Measurements from ENCODE around the gene SELENON. TPM values are rescaled to one million over a fixed set of nuclear protein-coding genes. Genes with fewer than 3 reads are reported as not detected.
A peak's percentile ranks its signal among the peaks of the same experiment; 100 is the strongest.

SELENON gene
- total RNA-seq, 1 donor from 2014 or later, result 83.4 TPM

DNA sequence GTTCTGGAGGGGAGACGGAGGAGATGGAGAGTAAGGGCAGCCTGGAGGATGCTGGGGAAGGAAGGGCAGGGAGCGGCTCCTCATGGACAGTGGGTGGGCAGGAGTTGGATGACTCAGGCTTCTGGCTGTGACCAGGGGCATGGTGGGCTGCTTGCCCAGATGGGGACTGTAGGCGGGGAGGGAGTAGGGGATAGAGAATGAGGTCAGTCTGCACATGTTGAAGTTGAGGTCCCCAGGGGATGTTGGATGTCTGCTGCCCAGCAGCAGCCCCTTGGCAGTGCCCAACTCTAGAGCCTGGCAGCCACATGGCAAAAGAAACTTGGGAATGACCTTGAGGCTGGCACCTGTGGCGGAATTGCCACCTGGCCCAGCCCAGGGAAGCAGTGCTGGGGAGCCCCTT lies 6.4 kb downstream of the SELENON start:
- Histone ChIP-seq H3K27me3 (ENCODE audit: low read depth) (no peaks in the 10 kb centered on the region), H3K27ac (peak overlapping the region; percentile 43), H3K4me1 (peaks cover 91% of the 10 kb centered on the region), H3K4me3 (no peak overlapping the region), H3K9me3 (no peaks in the 10 kb centered on the region), H3K36me3 (peaks cover 63% of the 10 kb centered on the region)
- DNase-seq, result no peak
- TF ChIP-seq, protein P1, sequence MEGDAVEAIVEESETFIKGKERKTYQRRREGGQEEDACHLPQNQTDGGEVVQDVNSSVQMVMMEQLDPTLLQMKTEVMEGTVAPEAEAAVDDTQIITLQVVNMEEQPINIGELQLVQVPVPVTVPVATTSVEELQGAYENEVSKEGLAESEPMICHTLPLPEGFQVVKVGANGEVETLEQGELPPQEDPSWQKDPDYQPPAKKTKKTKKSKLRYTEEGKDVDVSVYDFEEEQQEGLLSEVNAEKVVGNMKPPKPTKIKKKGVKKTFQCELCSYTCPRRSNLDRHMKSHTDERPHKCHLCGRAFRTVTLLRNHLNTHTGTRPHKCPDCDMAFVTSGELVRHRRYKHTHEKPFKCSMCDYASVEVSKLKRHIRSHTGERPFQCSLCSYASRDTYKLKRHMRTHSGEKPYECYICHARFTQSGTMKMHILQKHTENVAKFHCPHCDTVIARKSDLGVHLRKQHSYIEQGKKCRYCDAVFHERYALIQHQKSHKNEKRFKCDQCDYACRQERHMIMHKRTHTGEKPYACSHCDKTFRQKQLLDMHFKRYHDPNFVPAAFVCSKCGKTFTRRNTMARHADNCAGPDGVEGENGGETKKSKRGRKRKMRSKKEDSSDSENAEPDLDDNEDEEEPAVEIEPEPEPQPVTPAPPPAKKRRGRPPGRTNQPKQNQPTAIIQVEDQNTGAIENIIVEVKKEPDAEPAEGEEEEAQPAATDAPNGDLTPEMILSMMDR (IDR thresholded peaks at IDR 0.05), result no peak
- intact Hi-C loops (cut with DNase I), result no loop called here
- no peak for ATAC-seq

DNA sequence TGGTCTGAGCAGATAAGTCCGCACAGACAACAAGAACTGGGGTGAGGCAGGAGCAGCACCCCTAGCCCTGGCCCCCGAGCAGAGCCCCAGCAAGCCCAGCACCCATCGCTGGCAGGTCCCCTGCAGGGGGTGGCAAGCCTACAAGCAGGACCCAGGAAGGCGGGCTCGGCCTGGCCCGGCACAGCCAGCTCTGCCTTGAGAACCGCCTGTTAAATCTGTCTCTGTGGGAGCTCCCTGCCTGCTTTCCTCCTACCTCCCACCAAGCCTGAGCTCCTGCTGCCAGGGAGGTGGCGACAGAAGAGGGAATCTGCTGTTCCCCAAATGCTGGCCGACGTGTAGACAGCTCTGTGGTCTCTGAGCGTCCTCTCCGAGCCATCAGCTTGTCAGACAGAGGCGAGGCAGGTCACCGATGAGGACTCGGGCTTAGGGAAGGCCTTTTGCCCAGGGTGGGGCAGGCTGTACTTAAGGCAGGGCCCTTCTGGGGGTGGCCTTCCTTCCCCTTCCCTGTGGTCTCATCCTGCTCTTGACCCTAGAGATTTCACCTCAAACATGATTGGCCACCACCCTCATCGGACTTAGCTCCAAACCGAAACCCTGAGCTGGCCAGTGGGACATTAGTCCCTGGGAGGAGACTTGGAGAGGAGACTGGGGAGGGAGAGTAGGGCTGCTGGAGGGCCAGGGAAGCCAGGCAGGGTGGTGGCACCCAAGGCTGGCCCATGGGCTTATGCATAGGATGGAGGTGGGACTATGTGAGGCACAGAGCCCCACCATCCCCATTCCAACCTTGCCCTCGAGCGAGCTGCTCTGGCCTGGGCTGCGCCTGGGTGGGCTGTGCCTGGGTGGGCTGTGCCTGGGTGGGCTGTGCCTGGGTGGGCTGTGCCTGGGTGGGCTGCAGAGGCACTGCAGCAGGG lies 7.7 kb downstream of the SELENON start:
- H3K9me3 ChIP-seq, result no peaks in the 10 kb centered on the region
- ATAC-seq (peak in 1 of 2 donors; percentile 26), DNase-seq (no peak)
- H3K4me3 ChIP-seq, result no peak overlapping the region
- peaks cover 70% of the 10 kb centered on the region for H3K36me3 ChIP-seq
- H3K27me3 ChIP-seq (ENCODE audit: low read depth), result no peaks in the 10 kb centered on the region
- H3K4me1 ChIP-seq, result peaks cover 79% of the 10 kb centered on the region
- TF ChIP-seq, protein P1 (IDR thresholded peaks at IDR 0.05), result no peak
- intact Hi-C loops (cut with DNase I), result no loop called here
- no peak overlapping the region for H3K27ac ChIP-seq

DNA sequence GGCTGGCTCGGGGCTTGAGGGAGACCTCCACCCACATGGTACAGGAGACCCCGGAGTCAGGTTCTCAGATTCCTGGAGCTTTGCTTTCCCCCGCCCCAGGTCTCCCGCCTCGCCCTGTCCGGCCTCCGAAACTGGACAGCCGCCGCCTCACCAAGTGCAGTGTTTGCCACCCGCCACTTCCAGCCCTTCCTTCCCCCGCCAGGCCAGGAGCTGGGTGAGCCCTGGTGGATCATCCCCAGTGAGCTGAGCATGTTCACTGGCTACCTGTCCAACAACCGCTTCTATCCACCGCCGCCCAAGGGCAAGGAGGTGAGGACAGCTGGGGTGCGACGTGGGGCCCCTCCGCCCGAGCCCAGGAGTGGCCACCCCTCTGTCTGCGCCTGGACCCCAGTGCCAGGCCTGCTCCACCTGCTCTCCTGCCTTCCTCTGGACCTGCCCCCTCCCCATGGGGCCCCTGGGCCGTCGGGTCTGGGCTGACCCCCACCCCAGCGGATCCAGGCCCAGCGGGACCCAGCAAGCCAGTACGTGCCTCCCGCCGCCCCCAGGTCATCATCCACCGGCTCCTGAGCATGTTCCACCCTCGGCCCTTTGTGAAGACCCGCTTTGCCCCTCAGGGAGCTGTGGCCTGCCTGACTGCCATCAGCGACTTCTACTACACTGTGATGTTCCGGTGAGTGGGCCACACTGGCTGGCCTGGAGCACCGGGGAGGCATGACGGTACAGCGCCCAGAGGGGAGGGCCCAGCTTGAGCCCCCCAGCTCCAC lies 8.7 kb downstream of the SELENON start:
- TF ChIP-seq, protein P1 (IDR thresholded peaks at IDR 0.05), result no peak
- no peaks in the 10 kb centered on the region for H3K27me3 ChIP-seq (ENCODE audit: low read depth)
- no peak for DNase-seq
- no peak for ATAC-seq
- intact Hi-C loops (cut with DNase I), result no loop called here
- H3K9me3 ChIP-seq, result no peaks in the 10 kb centered on the region
- H3K36me3 ChIP-seq, result peaks cover 80% of the 10 kb centered on the region
- no peak overlapping the region for H3K27ac ChIP-seq
- peaks cover 69% of the 10 kb centered on the region for H3K4me1 ChIP-seq
- H3K4me3 ChIP-seq, result no peak overlapping the region

DNA sequence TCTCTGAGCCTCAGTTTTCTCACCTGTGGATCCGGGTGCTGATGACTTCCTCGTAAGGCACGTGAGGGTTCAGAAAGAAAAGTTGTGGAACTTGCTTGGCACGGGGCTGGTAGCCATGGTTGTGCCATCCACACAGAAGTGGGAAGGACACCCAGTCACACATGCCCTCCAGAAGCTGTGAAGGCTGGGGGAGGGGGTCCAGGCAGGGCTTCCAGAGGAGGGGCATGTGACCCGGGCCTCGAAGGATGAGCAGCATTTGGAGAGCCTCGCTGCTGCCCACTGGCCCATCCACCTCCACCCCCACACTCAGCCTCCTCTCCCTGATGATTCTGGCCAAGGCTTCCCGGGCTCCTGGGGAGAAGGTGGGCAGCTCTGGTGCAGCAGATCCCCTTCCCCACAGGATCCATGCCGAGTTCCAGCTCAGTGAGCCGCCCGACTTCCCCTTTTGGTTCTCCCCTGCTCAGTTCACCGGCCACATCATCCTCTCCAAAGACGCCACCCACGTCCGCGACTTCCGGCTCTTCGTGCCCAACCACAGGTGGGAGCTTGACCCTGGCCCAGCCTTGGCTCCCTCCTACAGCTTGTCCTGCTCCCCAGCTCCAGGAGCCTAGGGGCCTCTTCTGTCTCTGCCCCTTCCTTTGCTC lies 9.4 kb downstream of the SELENON start:
- peaks cover 87% of the 10 kb centered on the region for H3K36me3 ChIP-seq
- TF ChIP-seq, protein P1 (IDR thresholded peaks at IDR 0.05), result no peak
- intact Hi-C loops (cut with DNase I), result no loop called here

DNA sequence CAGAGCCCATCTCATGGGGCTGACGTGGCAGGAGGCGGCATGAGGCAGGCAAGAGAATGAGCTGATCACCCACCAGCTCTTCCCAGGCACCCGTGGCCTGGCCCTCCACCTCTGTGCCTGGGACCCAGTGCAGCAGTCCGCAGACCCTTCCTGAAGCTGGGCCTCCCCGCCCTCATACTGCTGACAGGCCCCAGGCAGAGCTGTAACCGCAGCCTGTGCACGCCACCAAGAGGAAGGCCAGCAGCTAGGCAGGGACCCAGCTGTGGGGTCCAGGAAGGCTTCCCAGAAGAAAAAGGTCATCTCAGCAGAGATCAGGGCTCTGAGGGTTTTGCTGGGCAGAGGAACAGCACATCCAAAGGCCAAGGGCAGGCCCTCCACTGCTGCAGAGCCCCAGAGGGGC lies 9.9 kb downstream of the SELENON start:
- TF ChIP-seq, protein P1 (IDR thresholded peaks at IDR 0.05), result no peak
- Histone ChIP-seq H3K27ac (no peak overlapping the region), H3K36me3 (peaks cover 88% of the 10 kb centered on the region), H3K4me1 (peaks cover 57% of the 10 kb centered on the region), H3K27me3 (ENCODE audit: low read depth) (no peaks in the 10 kb centered on the region), H3K4me3 (no peak overlapping the region), H3K9me3 (no peaks in the 10 kb centered on the region)
- no peak for DNase-seq
- intact Hi-C loops (cut with DNase I), result no loop called here
- no peak for ATAC-seq

More for the DNA sequence above, 9.4 kb downstream of the SELENON start:
- DNase-seq, result no peak
- H3K4me3 ChIP-seq, result no peak overlapping the region
- ATAC-seq, result no peak
- no peaks in the 10 kb centered on the region for H3K27me3 ChIP-seq (ENCODE audit: low read depth)
- H3K27ac ChIP-seq, result no peak overlapping the region
- H3K4me1 ChIP-seq, result peaks cover 62% of the 10 kb centered on the region
- no peaks in the 10 kb centered on the region for H3K9me3 ChIP-seq
